Fibroblast of lung (primary cell): ENCODE results near the gene OR6N1. TPM values are rescaled to one million over a fixed set of nuclear protein-coding genes. Genes with fewer than 3 reads are reported as not detected.

ENCODE experiments used
- DNase-seq, 2 donors: peaks; one replicate each; pipeline versions ENCODE4 v3.0.0 to v3.0.0-alpha.2; 2010; ENCODE audit warnings: low read depth in 2 of 2
- H2AFZ ChIP-seq: 2 replicates; pipeline ENCODE4 v1.5.1; 2012; ENCODE audit warnings: low read length, control low read depth, inconsistent platforms
- H3K27ac ChIP-seq: 2 replicates; pipeline ENCODE4 v1.5.1; 2011; ENCODE audit warnings: low read length, control low read depth; ENCODE audit not compliant: insufficient read depth
- H3K27me3 ChIP-seq: 2 replicates; pipeline ENCODE4 v1.5.1; 2011; ENCODE audit warnings: mild to moderate bottlenecking, low read length; ENCODE audit not compliant: control insufficient read depth, insufficient read depth
- H3K36me3 ChIP-seq: 2 replicates; pipeline ENCODE4 v1.5.1; 2011; ENCODE audit warnings: low read length; ENCODE audit not compliant: control insufficient read depth, insufficient read depth
- H3K4me1 ChIP-seq: 2 replicates; pipeline ENCODE4 v1.5.1; 2011; ENCODE audit warnings: low read length; ENCODE audit not compliant: control insufficient read depth, insufficient read depth; ENCODE audit errors: extremely low read depth
- H3K4me2 ChIP-seq: 2 replicates; pipeline ENCODE4 v1.5.1; 2011; ENCODE audit warnings: low read length, control low read depth; ENCODE audit not compliant: insufficient read depth; ENCODE audit errors: extremely low read depth
- H3K4me3 ChIP-seq, 4 experiments: fragments of 200-600 bp in 1 of 4; sonication (generic) in 1 of 4; replicated peaks in 1 of 4; 2 replicates each; pipeline ENCODE4 v1.5.1; 2011 to 2016; ENCODE audit warnings: low read length in 4 of 4, low read depth in 3 of 4, mild to moderate bottlenecking in 3 of 4, control low read depth in 2 of 4, inconsistent platforms in 1 of 4, mixed read lengths in 1 of 4; ENCODE audit not compliant: insufficient read depth in 1 of 4; ENCODE audit errors: control extremely low read depth in 1 of 4
- H3K79me2 ChIP-seq: 2 replicates; pipeline ENCODE4 v1.5.1; 2012; ENCODE audit warnings: mild to moderate bottlenecking, low read length, inconsistent platforms; ENCODE audit not compliant: control insufficient read depth, insufficient read depth
- H3K9ac ChIP-seq: 2 replicates; pipeline ENCODE4 v1.5.1; 2011; ENCODE audit warnings: mild to moderate bottlenecking, low read length, control low read depth; ENCODE audit not compliant: insufficient read depth
- H3K9me3 ChIP-seq: 2 replicates; pipeline ENCODE4 v1.5.1; 2012; ENCODE audit warnings: low read depth, low read length; ENCODE audit not compliant: control insufficient read depth, insufficient read depth
- H4K20me1 ChIP-seq: 2 replicates; pipeline ENCODE4 v1.5.1; 2011; ENCODE audit warnings: low read length; ENCODE audit not compliant: control insufficient read depth, insufficient read depth; ENCODE audit errors: extremely low read depth
- EZH2 ChIP-seq: IDR thresholded peaks from 2 replicates; pipeline ENCODE4 v1.5.1; 2012; ENCODE audit warnings: low read length, control low read depth, mild to moderate bottlenecking; ENCODE audit errors: missing control alignments
- polyA plus RNA-seq, 2 donors: library from polyadenylated mRNA; depleted of rRNA in 1 of 2; stranded (reverse) in 1 of 2; unstranded in 1 of 2; fragments of >200 nt; gene quantifications; 2 replicates each; pipeline ENCODE4 v1.2.1, GENCODE V29; 2011 to 2012; ENCODE audit warnings: missing spikeins in 1 of 2
- total RNA-seq: library from RNA; depleted of rRNA; stranded (reverse); fragments of >200 nt; gene quantifications from 2 replicates; pipeline ENCODE4 v1.2.1, GENCODE V29; 2014
- TF ChIP-seq, protein P1 (sequence below), 2 donors: IDR thresholded peaks in 1 of 2; conservative IDR thresholded peaks in 1 of 2; 1 replicate in 1 of 2; 2 replicates in 1 of 2; pipeline ENCODE4 v1.5.1; 2011 to 2012; ENCODE audit warnings: low read length in 2 of 2, control low read depth in 1 of 2, inconsistent platforms in 1 of 2, low read depth in 1 of 2, mild to moderate bottlenecking in 1 of 2

Gene OR6N1
- total and polyA plus RNA-seq, 2 donors (not counting 1 experiment from before 2014, with no cell fraction given), result not detected

DNA sequence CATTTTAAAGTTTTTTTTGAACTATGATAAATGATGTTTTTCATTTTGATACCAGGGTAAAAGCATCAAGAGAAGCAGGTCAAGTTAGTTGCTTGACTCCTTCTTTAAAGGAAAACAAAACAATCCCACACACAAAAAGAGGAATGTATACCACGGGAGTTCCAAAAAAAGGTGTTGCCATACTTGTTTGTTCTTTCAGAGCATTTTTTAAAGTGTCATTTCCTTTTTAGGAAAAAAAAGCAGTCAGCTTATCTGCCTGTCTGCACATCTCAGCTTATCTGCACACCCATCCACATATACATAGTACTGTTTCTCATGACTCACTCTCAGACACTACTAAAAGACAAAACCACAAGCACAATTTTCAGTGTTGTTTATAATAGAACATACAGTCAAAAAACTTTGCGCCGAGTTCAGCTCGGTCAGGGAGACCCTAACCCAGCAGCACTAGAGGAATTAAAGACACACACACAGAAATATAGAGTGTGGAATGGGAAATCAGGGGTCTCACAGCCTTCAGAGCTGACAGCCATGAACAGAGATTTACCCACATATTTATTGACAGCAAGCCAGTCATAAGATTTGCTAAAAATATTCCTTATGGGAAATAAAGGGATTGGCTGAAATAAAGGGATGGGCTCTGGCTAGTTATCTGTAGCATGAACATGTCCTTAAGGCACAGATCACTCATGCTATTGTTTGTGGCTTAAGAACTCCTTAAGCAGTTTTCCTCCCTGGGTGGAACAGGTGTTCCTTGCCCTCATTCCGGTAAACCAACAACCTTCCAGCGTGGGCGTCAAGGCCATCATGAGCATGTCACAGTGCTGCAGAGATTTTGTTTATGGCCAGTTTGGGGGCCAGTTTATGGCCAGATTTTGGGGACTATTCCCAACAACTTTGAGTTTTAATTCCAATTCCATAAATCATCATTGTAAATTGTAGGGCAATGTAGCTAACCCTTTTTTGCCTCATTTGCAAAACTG is 47.8 kb upstream of the OR6N1 start:
- peak; percentile 1 to 14 for DNase-seq
- no peak overlapping the region for H3K4me3 ChIP-seq
- no peaks in the 10 kb centered on the region for H3K9me3 ChIP-seq
- H2AFZ ChIP-seq, result no peak overlapping the region
- TF ChIP-seq, protein P1, sequence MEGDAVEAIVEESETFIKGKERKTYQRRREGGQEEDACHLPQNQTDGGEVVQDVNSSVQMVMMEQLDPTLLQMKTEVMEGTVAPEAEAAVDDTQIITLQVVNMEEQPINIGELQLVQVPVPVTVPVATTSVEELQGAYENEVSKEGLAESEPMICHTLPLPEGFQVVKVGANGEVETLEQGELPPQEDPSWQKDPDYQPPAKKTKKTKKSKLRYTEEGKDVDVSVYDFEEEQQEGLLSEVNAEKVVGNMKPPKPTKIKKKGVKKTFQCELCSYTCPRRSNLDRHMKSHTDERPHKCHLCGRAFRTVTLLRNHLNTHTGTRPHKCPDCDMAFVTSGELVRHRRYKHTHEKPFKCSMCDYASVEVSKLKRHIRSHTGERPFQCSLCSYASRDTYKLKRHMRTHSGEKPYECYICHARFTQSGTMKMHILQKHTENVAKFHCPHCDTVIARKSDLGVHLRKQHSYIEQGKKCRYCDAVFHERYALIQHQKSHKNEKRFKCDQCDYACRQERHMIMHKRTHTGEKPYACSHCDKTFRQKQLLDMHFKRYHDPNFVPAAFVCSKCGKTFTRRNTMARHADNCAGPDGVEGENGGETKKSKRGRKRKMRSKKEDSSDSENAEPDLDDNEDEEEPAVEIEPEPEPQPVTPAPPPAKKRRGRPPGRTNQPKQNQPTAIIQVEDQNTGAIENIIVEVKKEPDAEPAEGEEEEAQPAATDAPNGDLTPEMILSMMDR (conservative IDR thresholded peaks at IDR 0.05 in 1 of 2, IDR thresholded peaks at IDR 0.05 in 1 of 2; ENCODE audit: low read depth in 1 of 2, low read length in 2 of 2), result no peak
- no peak for TF ChIP-seq EZH2
- H3K27me3 ChIP-seq, result no peaks in the 10 kb centered on the region
- H3K4me1 ChIP-seq, result no peaks in the 10 kb centered on the region
- no peaks in the 10 kb centered on the region for H4K20me1 ChIP-seq
- no peak overlapping the region for H3K9ac ChIP-seq
- H3K36me3 ChIP-seq, result no peaks in the 10 kb centered on the region
- H3K79me2 ChIP-seq, result no peaks in the 10 kb centered on the region
- H3K4me2 ChIP-seq, result no peak overlapping the region
- no peak overlapping the region for H3K27ac ChIP-seq

DNA sequence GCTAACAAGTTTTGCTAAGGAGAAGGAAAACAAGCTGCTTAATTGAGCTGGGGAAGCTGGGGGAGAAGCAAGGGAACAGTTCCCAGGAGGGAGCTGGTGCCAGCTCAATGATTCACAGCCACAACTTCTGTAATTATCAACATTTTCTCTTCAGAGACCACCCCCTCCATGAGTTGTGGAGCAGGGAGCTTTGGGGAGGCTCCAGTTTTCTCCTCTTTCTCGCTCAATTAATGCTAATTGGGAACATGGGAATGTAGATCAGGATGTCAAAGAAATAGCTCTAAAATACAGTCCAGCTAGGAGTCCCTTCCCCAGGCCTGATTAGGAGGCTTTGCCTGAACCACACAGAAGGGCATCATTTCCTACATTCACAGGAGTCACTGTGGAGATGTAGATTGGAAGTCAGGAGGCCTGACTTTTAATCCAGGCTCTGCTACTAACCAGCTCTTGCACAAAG is 47.0 kb upstream of the OR6N1 start:
- H2AFZ ChIP-seq, result no peak overlapping the region
- no peak overlapping the region for H3K9ac ChIP-seq
- H3K4me1 ChIP-seq, result no peaks in the 10 kb centered on the region
- no peaks in the 10 kb centered on the region for H3K79me2 ChIP-seq
- H3K36me3 ChIP-seq, result no peaks in the 10 kb centered on the region
- H3K27ac ChIP-seq, result no peak overlapping the region
- no peaks in the 10 kb centered on the region for H4K20me1 ChIP-seq
- H3K27me3 ChIP-seq, result no peaks in the 10 kb centered on the region
- no peaks in the 10 kb centered on the region for H3K9me3 ChIP-seq
- DNase-seq, result no peak
- no peak overlapping the region for H3K4me3 ChIP-seq
- H3K4me2 ChIP-seq, result no peak overlapping the region
- no peak for TF ChIP-seq EZH2
- TF ChIP-seq, protein P1 (conservative IDR thresholded peaks at IDR 0.05 in 1 of 2, IDR thresholded peaks at IDR 0.05 in 1 of 2; ENCODE audit: low read depth in 1 of 2, low read length in 2 of 2), result no peak

DNA sequence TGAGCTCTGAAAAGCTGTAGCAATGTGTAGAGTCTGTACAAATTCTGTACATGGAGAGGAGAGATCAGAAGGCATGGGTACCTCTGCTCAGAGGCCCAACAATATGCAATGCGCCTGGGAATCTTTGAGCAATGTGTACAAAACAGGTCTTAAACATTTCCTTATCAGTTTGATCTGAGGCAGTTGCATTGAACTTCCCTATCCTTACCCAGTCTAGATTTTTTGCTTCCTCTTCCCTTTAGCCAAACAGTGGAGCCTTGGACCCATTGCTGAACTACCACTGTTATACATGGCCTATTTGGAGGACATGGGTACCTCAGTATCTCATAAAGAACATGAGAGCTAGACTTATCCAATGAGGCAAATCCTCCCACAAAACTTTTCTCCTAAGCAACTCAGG is 46.6 kb upstream of the OR6N1 start:
- H3K27me3 ChIP-seq, result no peaks in the 10 kb centered on the region
- no peaks in the 10 kb centered on the region for H3K79me2 ChIP-seq
- no peak for TF ChIP-seq EZH2
- TF ChIP-seq, protein P1 (conservative IDR thresholded peaks at IDR 0.05 in 1 of 2, IDR thresholded peaks at IDR 0.05 in 1 of 2; ENCODE audit: low read depth in 1 of 2, low read length in 2 of 2), result no peak
- no peaks in the 10 kb centered on the region for H3K9me3 ChIP-seq
- no peaks in the 10 kb centered on the region for H3K4me1 ChIP-seq
- no peak overlapping the region for H3K4me3 ChIP-seq
- H2AFZ ChIP-seq, result no peak overlapping the region
- H3K4me2 ChIP-seq, result no peak overlapping the region
- H3K9ac ChIP-seq, result no peak overlapping the region
- no peaks in the 10 kb centered on the region for H3K36me3 ChIP-seq
- no peak overlapping the region for H3K27ac ChIP-seq
- H4K20me1 ChIP-seq, result no peaks in the 10 kb centered on the region
- DNase-seq, result no peak
